Right lobe of liver (tissue), 6 donors: ENCODE measurements around the gene KIAA1958. TPM values are rescaled to one million over a fixed set of nuclear protein-coding genes. Genes with fewer than 3 reads are reported as not detected.

Experiments
- ATAC-seq, 4 donors: fragments of 200-7000 bp; cut with Tn5 transposase; one replicate each; pipeline ENCODE4 v1.9.1; 2020; ENCODE audit warnings: mild to moderate bottlenecking in 4 of 4, moderate library complexity in 4 of 4
- DNase-seq, 3 donors: peaks; one replicate each; pipeline ENCODE4 v3.0.0-alpha.2; 2020
- H3K27ac ChIP-seq, 3 donors: fragments of 200-600 bp; one replicate each; pipeline ENCODE4 v1.8.0; 2022
- H3K27me3 ChIP-seq, 2 donors: fragments of 200-600 bp; one replicate each; pipeline ENCODE4 v1.8.0; 2022
- H3K36me3 ChIP-seq, 4 donors: fragments of 200-600 bp; sonication (generic) in 1 of 4; one replicate each; pipeline versions ENCODE4 v1.5.1 to v1.8.0; 2017 to 2022; ENCODE audit warnings: control low read depth in 1 of 4
- H3K4me1 ChIP-seq, 4 donors: fragments of 200-600 bp; sonication (generic) in 1 of 4; one replicate each; pipeline versions ENCODE4 v1.5.1 to v1.8.0; 2017 to 2022; ENCODE audit warnings: control low read depth in 1 of 4
- H3K4me3 ChIP-seq, 3 donors: fragments of 200-600 bp; one replicate each; pipeline ENCODE4 v1.8.0; 2022
- H3K9me3 ChIP-seq, 4 donors: fragments of 200-600 bp; sonication (generic) in 1 of 4; one replicate each; pipeline versions ENCODE4 v1.5.1 to v1.8.0; 2017 to 2022; ENCODE audit warnings: control low read depth in 1 of 4
- POLR2A ChIP-seq: fragments of 450-650 bp; IDR thresholded peaks from one replicate; pipeline ENCODE4 v1.6.1; 2017; ENCODE audit warnings: antibody characterized with exemption, mild to moderate bottlenecking
- whole genome bisulfite sequencing: methylation state at CpG from one replicate; pipeline ENCODE4 v1.1.6; 2018; ENCODE audit warnings: low coverage, low lambda C conversion rate; ENCODE audit not compliant: insufficient coverage; ENCODE audit errors: missing lambda C conversion rate; 5-methylcytosine and 5-hydroxymethylcytosine counted together
- intact Hi-C, 2 donors: fragments of 100-400 bp; cut with DNase I; formaldehyde crosslinking; loops; one replicate each; pipeline versions ENCODE4 v1.11.2 to v1.14.1; 2022
- long read RNA-seq: library from polyadenylated mRNA; unstranded; transcript quantifications from one replicate; pipeline ENCODE4 v2.0.0, GENCODE V29; 2019
- total RNA-seq, 6 experiments: library from RNA; depleted of rRNA in 2 of 6; stranded (reverse); fragments of >200 nt in 2 of 6; fragmentation: NEBNext Ultra II Directional in 3 of 6; extraction: Animal tissue kit (Norgen Biotek cat#: 25700) in 3 of 6; gene quantifications; one replicate each; pipeline versions ENCODE4 v1.1.0 to v1.2.4, GENCODE V29; 2016 to 2023
- TF ChIP-seq, protein P1 (sequence below), 4 donors: fragments of 200-600 bp in 3 of 4; fragments of 450-650 bp in 1 of 4; IDR thresholded peaks; one replicate each; pipeline versions ENCODE4 v1.5.1 to v1.8.0; 2016 to 2022; ENCODE audit warnings: antibody characterized with exemption in 4 of 4, mild to moderate bottlenecking in 2 of 4
- donor health status: DM: no; HTN: yes; CAD: no.
- donor health status: DM: no; HTN: no; CAD: no.
- donor health status: DM: no; HTN: no; CAD: no.
- donor health status: DM: no; HTN: yes; CAD: no.
- donor health status: DM: no; HTN: yes; CAD: no.

Gene KIAA1958, protein sequence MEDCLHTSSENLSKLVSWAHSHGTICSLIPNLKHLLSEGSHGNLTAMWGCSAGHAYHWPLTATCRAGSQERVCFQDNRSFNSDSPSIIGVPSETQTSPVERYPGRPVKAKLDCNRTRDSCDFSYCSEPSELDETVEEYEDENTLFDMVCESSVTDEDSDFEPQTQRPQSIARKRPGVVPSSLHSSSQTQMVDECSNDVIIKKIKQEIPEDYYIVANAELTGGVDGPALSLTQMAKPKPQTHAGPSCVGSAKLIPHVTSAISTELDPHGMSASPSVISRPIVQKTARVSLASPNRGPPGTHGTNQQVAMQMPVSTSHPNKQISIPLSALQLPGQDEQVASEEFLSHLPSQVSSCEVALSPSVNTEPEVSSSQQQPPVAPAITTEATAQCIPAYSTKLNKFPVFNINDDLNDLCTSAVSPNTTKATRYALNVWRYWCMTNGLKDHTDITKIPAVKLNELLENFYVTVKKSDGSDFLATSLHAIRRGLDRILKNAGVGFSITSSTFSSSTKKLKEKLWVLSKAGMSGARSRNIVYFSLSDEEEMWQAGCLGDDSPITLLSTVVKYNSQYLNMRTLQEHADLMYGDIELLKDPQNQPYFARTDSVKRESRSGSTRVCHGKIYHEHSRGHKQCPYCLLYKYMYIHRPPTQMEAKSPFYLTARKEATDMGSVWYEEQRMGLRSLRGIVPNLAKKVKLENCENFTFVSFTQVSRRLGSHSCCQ
- total RNA-seq, result 1 to 10 TPM; 5.7 to 8.1 (median 7.0) TPM
- long read RNA-seq, result 0 reads

DNA sequence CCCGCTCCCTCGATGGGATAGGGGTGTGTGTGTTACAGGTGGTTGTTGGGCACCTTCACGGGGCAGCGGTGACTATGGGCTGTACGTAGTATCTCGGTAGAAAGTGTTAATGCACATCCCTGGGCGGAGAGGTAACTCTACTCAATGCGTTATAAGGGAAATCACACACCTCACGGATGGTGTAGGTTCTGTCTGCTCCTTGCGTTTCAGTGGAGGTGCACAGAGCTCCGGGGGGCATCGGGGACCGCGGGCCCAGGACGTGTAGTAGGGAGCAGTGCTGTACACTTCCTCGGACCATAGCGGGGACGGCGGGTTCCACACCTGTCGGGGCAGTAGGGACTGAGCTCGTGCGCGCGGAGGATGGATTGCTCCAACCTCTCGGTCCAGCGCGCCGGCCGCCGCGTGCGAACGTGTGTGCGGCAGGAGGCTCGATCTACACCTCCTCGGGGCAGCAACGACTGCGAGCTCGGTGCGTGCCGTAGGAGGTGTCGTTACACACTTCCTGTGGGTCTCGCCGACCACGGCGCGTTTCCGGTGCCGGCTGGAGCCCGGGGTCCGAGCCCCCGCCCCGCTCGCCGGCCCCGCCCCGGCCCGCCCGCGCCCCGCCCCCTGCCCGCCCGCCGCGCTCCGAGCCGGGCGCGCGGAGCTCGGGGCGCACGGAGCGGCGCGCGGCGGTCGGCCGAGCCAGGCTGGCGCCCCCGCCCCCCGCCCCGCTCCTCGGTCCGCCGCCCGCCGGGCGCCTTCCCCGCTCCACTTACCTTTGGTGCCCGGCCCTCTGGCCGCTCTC is at the start of gene KIAA1958:
TSS of gene KIAA1958 (plus strand) at position 607 of the 787 bp plus-strand sequence. CDS start 87,254 bp downstream, outside the sequence.
- intact Hi-C loops, result no loop called here
- 4% methylated on average over 18 of the region's 93 CpGs for WGBS

DNA sequence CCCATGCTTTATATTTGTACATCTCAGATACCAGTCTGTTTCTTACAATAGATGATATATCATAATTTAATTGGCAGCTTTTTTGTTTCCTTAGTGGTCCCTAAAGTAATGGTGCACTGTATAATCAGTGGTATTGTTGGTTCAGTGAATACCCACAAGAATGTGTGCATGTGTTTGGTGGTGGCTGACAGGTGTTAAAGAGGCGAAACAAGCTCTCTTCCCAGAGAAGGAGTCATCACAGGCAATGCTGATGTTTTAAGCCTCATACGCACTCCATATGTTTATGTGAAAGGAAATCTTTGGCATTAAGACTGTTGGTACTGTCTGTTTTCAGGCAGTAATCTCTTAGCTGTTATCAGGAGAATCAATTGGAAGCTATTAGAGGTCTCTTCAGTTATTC is 49.2 kb upstream of the KIAA1958 start:
- intact Hi-C loops, result no loop called here
- DNase-seq, result no peak
- H3K9me3 ChIP-seq, result no peaks in the 10 kb centered on the region
- no peaks in the 10 kb centered on the region for H3K27me3 ChIP-seq
- 100% methylated on average over 2 of the region's 2 CpGs for WGBS
- no peak overlapping the region for H3K4me3 ChIP-seq
- no peak for ATAC-seq
- H3K4me1 ChIP-seq, result no peaks in the 10 kb centered on the region
- H3K36me3 ChIP-seq, result peaks cover 0 to 32% (median 6%) of the 10 kb centered on the region in 4 donors
- TF ChIP-seq, protein P1, sequence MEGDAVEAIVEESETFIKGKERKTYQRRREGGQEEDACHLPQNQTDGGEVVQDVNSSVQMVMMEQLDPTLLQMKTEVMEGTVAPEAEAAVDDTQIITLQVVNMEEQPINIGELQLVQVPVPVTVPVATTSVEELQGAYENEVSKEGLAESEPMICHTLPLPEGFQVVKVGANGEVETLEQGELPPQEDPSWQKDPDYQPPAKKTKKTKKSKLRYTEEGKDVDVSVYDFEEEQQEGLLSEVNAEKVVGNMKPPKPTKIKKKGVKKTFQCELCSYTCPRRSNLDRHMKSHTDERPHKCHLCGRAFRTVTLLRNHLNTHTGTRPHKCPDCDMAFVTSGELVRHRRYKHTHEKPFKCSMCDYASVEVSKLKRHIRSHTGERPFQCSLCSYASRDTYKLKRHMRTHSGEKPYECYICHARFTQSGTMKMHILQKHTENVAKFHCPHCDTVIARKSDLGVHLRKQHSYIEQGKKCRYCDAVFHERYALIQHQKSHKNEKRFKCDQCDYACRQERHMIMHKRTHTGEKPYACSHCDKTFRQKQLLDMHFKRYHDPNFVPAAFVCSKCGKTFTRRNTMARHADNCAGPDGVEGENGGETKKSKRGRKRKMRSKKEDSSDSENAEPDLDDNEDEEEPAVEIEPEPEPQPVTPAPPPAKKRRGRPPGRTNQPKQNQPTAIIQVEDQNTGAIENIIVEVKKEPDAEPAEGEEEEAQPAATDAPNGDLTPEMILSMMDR (IDR thresholded peaks at IDR 0.05), result no peak
- no peak for TF ChIP-seq POLR2A
- no peak overlapping the region for H3K27ac ChIP-seq

More for the DNA sequence above, at the start of gene KIAA1958:
- Histone ChIP-seq H3K36me3 (no peaks in the 10 kb centered on the region), H3K27ac (peak within 1 kb of the TSS; percentile 62 to 82 (median 70)), H3K27me3 (no peaks in the 10 kb centered on the region), H3K4me1 (peaks cover 0 to 25% (median 3%) of the 10 kb centered on the region in 4 donors), H3K9me3 (no peaks in the 10 kb centered on the region), H3K4me3 (peak within 1 kb of the TSS; percentile 75 to 92 (median 81))
- peak; percentile 92 to 95 (median 93) for DNase-seq
- peak; percentile 59 for TF ChIP-seq POLR2A
- TF ChIP-seq, protein P1 (IDR thresholded peaks at IDR 0.05), result no peak
- ATAC-seq, result peak; percentile 93 to 97 (median 94)

DNA sequence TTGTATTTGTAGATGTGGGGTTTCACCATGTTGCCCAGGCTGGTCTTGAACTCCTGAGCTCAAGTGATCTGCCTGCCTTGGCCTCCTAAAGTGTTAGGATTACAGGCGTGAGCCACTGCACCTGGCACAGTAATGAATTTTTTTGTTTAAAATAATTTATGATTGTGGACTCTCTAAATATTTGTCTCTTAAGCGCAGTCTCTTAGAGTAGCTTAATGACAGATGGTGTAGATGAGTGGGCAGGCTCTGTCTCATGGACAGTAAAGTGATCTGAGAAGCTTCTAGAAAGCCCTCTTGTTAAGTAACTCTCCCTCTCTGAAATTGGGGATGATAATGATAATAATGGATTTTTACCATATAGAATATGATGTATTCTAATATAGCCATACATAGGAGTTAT is 47.5 kb upstream of the KIAA1958 start:
- 83% methylated on average over 2 of the region's 2 CpGs for WGBS
- intact Hi-C loops, result no loop called here
- H3K4me1 ChIP-seq, result no peaks in the 10 kb centered on the region
- H3K4me3 ChIP-seq, result no peak overlapping the region
- no peak for DNase-seq
- H3K27ac ChIP-seq, result no peak overlapping the region
- peaks cover 0 to 30% (median 6%) of the 10 kb centered on the region in 4 donors for H3K36me3 ChIP-seq
- no peaks in the 10 kb centered on the region for H3K9me3 ChIP-seq
- TF ChIP-seq POLR2A, result no peak
- TF ChIP-seq, protein P1 (IDR thresholded peaks at IDR 0.05), result no peak
- no peaks in the 10 kb centered on the region for H3K27me3 ChIP-seq
- ATAC-seq, result no peak

DNA sequence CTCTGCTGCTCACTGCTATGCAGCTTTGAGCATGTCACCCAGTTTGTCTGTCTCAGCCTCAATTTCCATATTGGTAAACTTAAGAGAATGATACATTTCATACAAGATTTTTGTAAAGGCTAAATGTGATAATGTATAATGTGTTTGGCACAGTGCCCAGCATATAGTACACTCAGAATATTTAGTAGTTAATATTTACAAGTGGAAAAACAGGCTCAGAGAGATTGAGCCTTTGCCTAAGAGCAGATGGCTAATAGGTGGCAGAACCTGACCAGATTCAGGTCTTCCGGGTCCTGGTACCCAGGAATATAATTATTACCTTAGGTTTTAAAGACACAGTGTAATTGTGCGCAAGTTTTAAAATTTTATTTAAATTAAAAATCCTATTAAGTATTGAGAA is 46.8 kb upstream of the KIAA1958 start:
- no peaks in the 10 kb centered on the region for H3K9me3 ChIP-seq
- TF ChIP-seq, protein P1 (IDR thresholded peaks at IDR 0.05), result no peak
- TF ChIP-seq POLR2A, result no peak
- ATAC-seq (no peak), DNase-seq (no peak)
- no peak overlapping the region for H3K27ac ChIP-seq
- H3K4me1 ChIP-seq, result no peaks in the 10 kb centered on the region
- H3K4me3 ChIP-seq, result no peak overlapping the region
- WGBS, result 100% methylated on average over 2 of the region's 2 CpGs
- intact Hi-C loops, result no loop called here
- peaks cover 0 to 30% (median 6%) of the 10 kb centered on the region in 4 donors for H3K36me3 ChIP-seq
- no peaks in the 10 kb centered on the region for H3K27me3 ChIP-seq
